ENCODE data around the gene STX2. TPM values are rescaled to one million over a fixed set of nuclear protein-coding genes. Genes with fewer than 3 reads are reported as not detected.

Gene STX2
- total RNA-seq, 1 experiment from 2014 or later = 37.8 TPM

DNA sequence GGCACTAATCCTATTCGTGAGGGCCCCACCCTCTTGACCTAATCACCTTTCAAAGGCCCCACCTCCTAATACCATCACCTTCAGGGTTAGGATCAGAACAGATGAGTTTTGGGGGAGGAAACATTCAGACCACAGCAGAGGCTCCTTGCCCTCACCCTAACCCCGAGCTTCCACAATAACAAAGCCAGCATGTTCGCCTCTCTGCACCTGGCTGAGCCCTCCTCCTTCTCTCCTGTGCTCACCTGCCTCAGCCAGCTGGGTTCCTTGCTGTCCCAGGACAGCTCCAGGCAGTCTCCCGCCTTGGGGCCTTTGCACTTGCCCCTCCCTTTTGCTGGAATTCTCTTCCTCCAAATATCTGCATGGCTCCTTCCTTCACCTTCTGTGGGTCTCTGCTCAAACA, 23.1 kb upstream of the STX2 start:
- TF ChIP-seq, protein P1, sequence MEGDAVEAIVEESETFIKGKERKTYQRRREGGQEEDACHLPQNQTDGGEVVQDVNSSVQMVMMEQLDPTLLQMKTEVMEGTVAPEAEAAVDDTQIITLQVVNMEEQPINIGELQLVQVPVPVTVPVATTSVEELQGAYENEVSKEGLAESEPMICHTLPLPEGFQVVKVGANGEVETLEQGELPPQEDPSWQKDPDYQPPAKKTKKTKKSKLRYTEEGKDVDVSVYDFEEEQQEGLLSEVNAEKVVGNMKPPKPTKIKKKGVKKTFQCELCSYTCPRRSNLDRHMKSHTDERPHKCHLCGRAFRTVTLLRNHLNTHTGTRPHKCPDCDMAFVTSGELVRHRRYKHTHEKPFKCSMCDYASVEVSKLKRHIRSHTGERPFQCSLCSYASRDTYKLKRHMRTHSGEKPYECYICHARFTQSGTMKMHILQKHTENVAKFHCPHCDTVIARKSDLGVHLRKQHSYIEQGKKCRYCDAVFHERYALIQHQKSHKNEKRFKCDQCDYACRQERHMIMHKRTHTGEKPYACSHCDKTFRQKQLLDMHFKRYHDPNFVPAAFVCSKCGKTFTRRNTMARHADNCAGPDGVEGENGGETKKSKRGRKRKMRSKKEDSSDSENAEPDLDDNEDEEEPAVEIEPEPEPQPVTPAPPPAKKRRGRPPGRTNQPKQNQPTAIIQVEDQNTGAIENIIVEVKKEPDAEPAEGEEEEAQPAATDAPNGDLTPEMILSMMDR (conservative IDR thresholded peaks at IDR 0.05; ENCODE audit: low read depth, low read length) = no peak
- no peak for TF ChIP-seq EZH2 (IDR thresholded peaks at IDR 0.05; ENCODE audit: borderline replicate concordance, low read depth, low read length, poor library complexity, severe bottlenecking)
- Histone ChIP-seq H3K36me3 (ENCODE audit: insufficient read depth, low read length, poor library complexity, severe bottlenecking) (no peaks in the 10 kb centered on the region), H3K27ac (ENCODE audit: low read depth, low read length, poor library complexity, severe bottlenecking) (no peak overlapping the region), H3K9me3 (ENCODE audit: low read depth, low read length, poor library complexity, severe bottlenecking) (peaks cover under 1% of the 10 kb centered on the region), H3K4me1 (ENCODE audit: insufficient read depth, low read length, poor library complexity, severe bottlenecking) (no peaks in the 10 kb centered on the region), H3K27me3 (replicated peaks; ENCODE audit: insufficient read depth, low read depth, low read length, poor library complexity) (no peaks in the 10 kb centered on the region), H3K4me3 (ENCODE audit: low read depth, low read length, poor library complexity, severe bottlenecking) (no peak overlapping the region)
- CTCF ChIA-PET = interaction anchor here (0.7 kb wide), 1 partner anchor 9 kb away, joined by 4 read pairs; no protein-coding TSS in a partner anchor
- no peak for DNase-seq (ENCODE audit: low spot score)
- POLR2A ChIA-PET (ENCODE audit: low non-redundant PET) = no interaction called here
- intact Hi-C loops (cut with micrococcal nuclease; ENCODE audit: unreplicated experiment) = no loop called here
- BruUV-seq (replicated peaks) = no TSS peak

DNA sequence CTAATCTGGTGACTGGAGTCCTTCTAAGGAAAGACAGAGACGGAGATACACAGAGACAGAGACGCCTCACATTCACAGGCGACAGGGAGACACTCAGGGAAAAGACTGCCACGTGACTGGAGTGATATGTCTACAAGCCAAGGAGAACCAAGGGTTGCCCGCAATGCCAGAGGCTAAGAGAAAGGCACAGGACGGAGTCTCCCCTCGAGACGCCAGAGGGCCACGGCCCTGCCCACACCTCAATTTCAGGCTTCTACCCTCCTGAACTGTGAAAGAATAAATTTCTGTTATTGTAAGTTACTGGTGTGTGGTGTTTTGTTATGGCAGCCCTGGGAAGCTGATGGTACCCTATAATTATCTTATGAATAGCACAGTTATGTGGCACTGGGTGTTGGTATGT, 21.3 kb upstream of the STX2 start:
- TF ChIP-seq, protein P1 (conservative IDR thresholded peaks at IDR 0.05; ENCODE audit: low read depth, low read length) = no peak
- TF ChIP-seq EZH2 (IDR thresholded peaks at IDR 0.05; ENCODE audit: borderline replicate concordance, low read depth, low read length, poor library complexity, severe bottlenecking) = no peak
- DNase-seq (ENCODE audit: low spot score) = no peak
- ChIA-PET CTCF (no interaction called here), POLR2A (ENCODE audit: low non-redundant PET) (no interaction called here)
- no peaks in the 10 kb centered on the region for H3K27me3 ChIP-seq (replicated peaks; ENCODE audit: insufficient read depth, low read depth, low read length, poor library complexity)
- no peaks in the 10 kb centered on the region for H3K4me1 ChIP-seq (ENCODE audit: insufficient read depth, low read length, poor library complexity, severe bottlenecking)
- H3K4me3 ChIP-seq (ENCODE audit: low read depth, low read length, poor library complexity, severe bottlenecking) = no peak overlapping the region
- H3K36me3 ChIP-seq (ENCODE audit: insufficient read depth, low read length, poor library complexity, severe bottlenecking) = no peaks in the 10 kb centered on the region
- H3K27ac ChIP-seq (ENCODE audit: low read depth, low read length, poor library complexity, severe bottlenecking) = no peak overlapping the region
- H3K9me3 ChIP-seq (ENCODE audit: low read depth, low read length, poor library complexity, severe bottlenecking) = peaks cover 4% of the 10 kb centered on the region
- intact Hi-C loops (cut with micrococcal nuclease; ENCODE audit: unreplicated experiment) = no loop called here
- no TSS peak for BruUV-seq (replicated peaks)

DNA sequence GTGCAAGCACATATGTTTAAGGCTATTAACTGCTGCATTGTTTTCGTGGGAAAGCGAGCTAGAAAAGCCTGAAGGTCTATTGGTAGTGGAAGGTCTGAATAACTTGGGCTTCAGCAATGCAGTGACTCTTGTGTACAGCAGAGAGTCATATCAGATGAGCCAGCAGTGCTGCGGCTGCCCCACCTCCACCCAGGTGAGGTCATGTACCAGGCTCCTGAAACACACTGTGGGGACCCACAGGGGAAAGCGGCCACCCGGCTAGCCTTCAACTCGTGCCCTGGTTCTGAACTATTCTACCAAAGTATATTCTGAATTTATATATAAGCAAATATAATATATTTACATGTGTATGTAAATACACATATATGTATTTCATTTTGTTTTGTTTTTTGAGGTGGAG, 20.1 kb upstream of the STX2 start:
- no peak overlapping the region for H3K27ac ChIP-seq (ENCODE audit: low read depth, low read length, poor library complexity, severe bottlenecking)
- no peak overlapping the region for H3K4me3 ChIP-seq (ENCODE audit: low read depth, low read length, poor library complexity, severe bottlenecking)
- H3K36me3 ChIP-seq (ENCODE audit: insufficient read depth, low read length, poor library complexity, severe bottlenecking) = no peaks in the 10 kb centered on the region
- intact Hi-C loops (cut with micrococcal nuclease; ENCODE audit: unreplicated experiment) = no loop called here
- no peaks in the 10 kb centered on the region for H3K4me1 ChIP-seq (ENCODE audit: insufficient read depth, low read length, poor library complexity, severe bottlenecking)
- H3K27me3 ChIP-seq (replicated peaks; ENCODE audit: insufficient read depth, low read depth, low read length, poor library complexity) = peaks cover 6% of the 10 kb centered on the region
- ChIA-PET POLR2A (ENCODE audit: low non-redundant PET) (no interaction called here), CTCF (no interaction called here)
- no peak for DNase-seq (ENCODE audit: low spot score)
- no peak for TF ChIP-seq EZH2 (IDR thresholded peaks at IDR 0.05; ENCODE audit: borderline replicate concordance, low read depth, low read length, poor library complexity, severe bottlenecking)
- TF ChIP-seq, protein P1 (conservative IDR thresholded peaks at IDR 0.05; ENCODE audit: low read depth, low read length) = no peak
- no TSS peak for BruUV-seq (replicated peaks)
- peaks cover 4% of the 10 kb centered on the region for H3K9me3 ChIP-seq (ENCODE audit: low read depth, low read length, poor library complexity, severe bottlenecking)

Data from A673 (cell line).